ENCODE measurements around the gene PEPD.

Gene PEPD

GRCh38 chr19:33500586-33500985 lies 21.0 kb downstream of the PEPD start:
- Histone ChIP-seq H3K4me3 (ENCODE audit: insufficient read depth, low read depth, low read length) (no peak overlapping the region), H3K4me1 (ENCODE audit: control insufficient read depth, insufficient read depth, low read length) (peaks cover 3% of the 10 kb centered on the region), H3K36me3 (ENCODE audit: control insufficient read depth, insufficient read depth, low read length) (no peaks in the 10 kb centered on the region), H3K27me3 (ENCODE audit: control insufficient read depth, insufficient read depth, low read length, poor library complexity, severe bottlenecking) (no peaks in the 10 kb centered on the region), H3K9me3 (ENCODE audit: control insufficient read depth, low read length) (no peaks in the 10 kb centered on the region), H3K27ac (ENCODE audit: insufficient read depth, low read depth, low read length, poor library complexity, severe bottlenecking) (no peak overlapping the region)
- WGBS, 2 experiments = 95 to 96% methylated on average over 13 of the region's 13 CpGs

- no peak overlapping the region for H3K4me3 ChIP-seq (ENCODE audit: insufficient read depth, low read depth, low read length)
- H3K27me3 ChIP-seq (ENCODE audit: control insufficient read depth, insufficient read depth, low read length, poor library complexity, severe bottlenecking) = no peaks in the 10 kb centered on the region
- H3K27ac ChIP-seq (ENCODE audit: insufficient read depth, low read depth, low read length, poor library complexity, severe bottlenecking) = no peak overlapping the region
- H3K9me3 ChIP-seq (ENCODE audit: control insufficient read depth, low read length) = no peaks in the 10 kb centered on the region
- peaks cover 3% of the 10 kb centered on the region for H3K4me1 ChIP-seq (ENCODE audit: control insufficient read depth, insufficient read depth, low read length)
- H3K36me3 ChIP-seq (ENCODE audit: control insufficient read depth, insufficient read depth, low read length) = no peaks in the 10 kb centered on the region
- WGBS, 2 experiments = 92% methylated on average over 13 of the region's 13 CpGs
Measured at GRCh38 chr19:33499671-33500506, 21.7 kb downstream of the PEPD start.

- Histone ChIP-seq H3K27me3 (ENCODE audit: control insufficient read depth, insufficient read depth, low read length, poor library complexity, severe bottlenecking) (no peaks in the 10 kb centered on the region), H3K9me3 (ENCODE audit: control insufficient read depth, low read length) (no peaks in the 10 kb centered on the region), H3K4me3 (ENCODE audit: insufficient read depth, low read depth, low read length) (no peak overlapping the region), H3K4me1 (ENCODE audit: control insufficient read depth, insufficient read depth, low read length) (peaks cover 3% of the 10 kb centered on the region), H3K36me3 (ENCODE audit: control insufficient read depth, insufficient read depth, low read length) (no peaks in the 10 kb centered on the region), H3K27ac (ENCODE audit: insufficient read depth, low read depth, low read length, poor library complexity, severe bottlenecking) (no peak overlapping the region)
- WGBS, 2 experiments = 83 to 86% methylated on average over 6 of the region's 6 CpGs
Measured at GRCh38 chr19:33499248-33499647, 22.3 kb downstream of the PEPD start.

GRCh38 chr19:33498391-33499000 lies 23.1 kb downstream of the PEPD start:
- WGBS, 2 experiments = 90 to 91% methylated on average over 10 of the region's 10 CpGs

GRCh38 chr19:33497778-33498175 lies 23.8 kb downstream of the PEPD start:
- Histone ChIP-seq H3K4me1 (ENCODE audit: control insufficient read depth, insufficient read depth, low read length) (no peaks in the 10 kb centered on the region), H3K9me3 (ENCODE audit: control insufficient read depth, low read length) (no peaks in the 10 kb centered on the region), H3K27me3 (ENCODE audit: control insufficient read depth, insufficient read depth, low read length, poor library complexity, severe bottlenecking) (no peaks in the 10 kb centered on the region), H3K36me3 (ENCODE audit: control insufficient read depth, insufficient read depth, low read length) (no peaks in the 10 kb centered on the region), H3K27ac (ENCODE audit: insufficient read depth, low read depth, low read length, poor library complexity, severe bottlenecking) (no peak overlapping the region), H3K4me3 (ENCODE audit: insufficient read depth, low read depth, low read length) (no peak overlapping the region)
- WGBS, 2 experiments = 91 to 93% methylated on average over 12 of the region's 12 CpGs

More at GRCh38 chr19:33498391-33499000, 23.1 kb downstream of the PEPD start:
- no peaks in the 10 kb centered on the region for H3K36me3 ChIP-seq (ENCODE audit: control insufficient read depth, insufficient read depth, low read length)
- H3K9me3 ChIP-seq (ENCODE audit: control insufficient read depth, low read length) = no peaks in the 10 kb centered on the region
- H3K4me1 ChIP-seq (ENCODE audit: control insufficient read depth, insufficient read depth, low read length) = no peaks in the 10 kb centered on the region
- H3K4me3 ChIP-seq (ENCODE audit: insufficient read depth, low read depth, low read length) = no peak overlapping the region
- no peaks in the 10 kb centered on the region for H3K27me3 ChIP-seq (ENCODE audit: control insufficient read depth, insufficient read depth, low read length, poor library complexity, severe bottlenecking)
- no peak overlapping the region for H3K27ac ChIP-seq (ENCODE audit: insufficient read depth, low read depth, low read length, poor library complexity, severe bottlenecking)

GRCh38 chr19:33497131-33497777 lies 24.3 kb downstream of the PEPD start:
- 95 to 96% methylated on average over 15 of the region's 15 CpGs for whole genome bisulfite sequencing, 2 experiments
- Histone ChIP-seq H3K9me3 (ENCODE audit: control insufficient read depth, low read length) (no peaks in the 10 kb centered on the region), H3K27ac (ENCODE audit: insufficient read depth, low read depth, low read length, poor library complexity, severe bottlenecking) (no peak overlapping the region), H3K4me1 (ENCODE audit: control insufficient read depth, insufficient read depth, low read length) (no peaks in the 10 kb centered on the region), H3K36me3 (ENCODE audit: control insufficient read depth, insufficient read depth, low read length) (no peaks in the 10 kb centered on the region), H3K27me3 (ENCODE audit: control insufficient read depth, insufficient read depth, low read length, poor library complexity, severe bottlenecking) (no peaks in the 10 kb centered on the region), H3K4me3 (ENCODE audit: insufficient read depth, low read depth, low read length) (no peak overlapping the region)

- H3K4me1 ChIP-seq (ENCODE audit: control insufficient read depth, insufficient read depth, low read length) = no peaks in the 10 kb centered on the region
- H3K9me3 ChIP-seq (ENCODE audit: control insufficient read depth, low read length) = no peaks in the 10 kb centered on the region
- H3K4me3 ChIP-seq (ENCODE audit: insufficient read depth, low read depth, low read length) = no peak overlapping the region
- H3K27me3 ChIP-seq (ENCODE audit: control insufficient read depth, insufficient read depth, low read length, poor library complexity, severe bottlenecking) = no peaks in the 10 kb centered on the region
- 92 to 93% methylated on average over 29 of the region's 29 CpGs for WGBS, 2 experiments
- H3K27ac ChIP-seq (ENCODE audit: insufficient read depth, low read depth, low read length, poor library complexity, severe bottlenecking) = no peak overlapping the region
- H3K36me3 ChIP-seq (ENCODE audit: control insufficient read depth, insufficient read depth, low read length) = no peaks in the 10 kb centered on the region
Measured at GRCh38 chr19:33496038-33496895, 25.3 kb downstream of the PEPD start.

GRCh38 chr19:33493401-33494275 lies 28.0 kb downstream of the PEPD start:
- 92 to 94% methylated on average over 13 to 14 of the region's 14 CpGs for WGBS, 2 experiments
- Histone ChIP-seq H3K27me3 (ENCODE audit: control insufficient read depth, insufficient read depth, low read length, poor library complexity, severe bottlenecking) (no peaks in the 10 kb centered on the region), H3K36me3 (ENCODE audit: control insufficient read depth, insufficient read depth, low read length) (no peaks in the 10 kb centered on the region), H3K27ac (ENCODE audit: insufficient read depth, low read depth, low read length, poor library complexity, severe bottlenecking) (no peak overlapping the region), H3K4me1 (ENCODE audit: control insufficient read depth, insufficient read depth, low read length) (no peaks in the 10 kb centered on the region), H3K9me3 (ENCODE audit: control insufficient read depth, low read length) (no peaks in the 10 kb centered on the region), H3K4me3 (ENCODE audit: insufficient read depth, low read depth, low read length) (no peak overlapping the region)

- 92 to 96% methylated on average over 8 of the region's 8 CpGs for WGBS, 2 experiments
Measured at GRCh38 chr19:33492951-33493350, 28.6 kb downstream of the PEPD start.

More at GRCh38 chr19:33492951-33493350, 28.6 kb downstream of the PEPD start:
- Histone ChIP-seq H3K4me1 (ENCODE audit: control insufficient read depth, insufficient read depth, low read length) (no peaks in the 10 kb centered on the region), H3K27me3 (ENCODE audit: control insufficient read depth, insufficient read depth, low read length, poor library complexity, severe bottlenecking) (no peaks in the 10 kb centered on the region), H3K9me3 (ENCODE audit: control insufficient read depth, low read length) (no peaks in the 10 kb centered on the region), H3K4me3 (ENCODE audit: insufficient read depth, low read depth, low read length) (no peak overlapping the region), H3K36me3 (ENCODE audit: control insufficient read depth, insufficient read depth, low read length) (no peaks in the 10 kb centered on the region), H3K27ac (ENCODE audit: insufficient read depth, low read depth, low read length, poor library complexity, severe bottlenecking) (no peak overlapping the region)

All from ectodermal cell (in vitro differentiated cells).